Measurements from ENCODE around the gene ACVR2B.

ACVR2B gene

DNA sequence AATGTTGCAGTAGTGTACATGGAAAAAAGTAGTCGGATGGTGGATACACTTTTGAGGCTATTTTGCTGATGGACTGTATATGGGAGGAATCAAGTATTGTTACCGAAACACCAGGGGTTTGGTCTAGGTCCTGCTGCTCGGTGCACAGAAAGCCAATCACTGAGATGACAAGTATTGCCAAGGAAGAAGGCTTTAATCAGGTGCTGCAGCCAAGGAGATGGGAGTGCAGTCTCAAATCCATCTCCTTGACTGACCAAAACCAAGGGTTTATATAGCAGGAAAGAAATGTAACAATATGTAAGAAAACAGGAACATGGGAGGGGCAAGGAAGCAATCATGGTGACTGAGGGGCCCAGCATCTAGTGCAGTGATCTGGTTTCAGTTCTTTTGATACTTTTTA lies 2.8 kb upstream of the ACVR2B start:
- Histone ChIP-seq H3K4me1 (ENCODE audit: control extremely low read depth in 1 of 4, control insufficient read depth in 4 of 4, insufficient read depth in 4 of 4, low read length in 3 of 4) (peaks cover 6 to 25% (median 20%) of the 10 kb centered on the region in 4 experiments), H3K27me3 (replicated peaks in 2 of 5; ENCODE audit: control insufficient read depth in 4 of 5, insufficient read depth in 5 of 5, low read length in 4 of 5) (peaks cover 0 to 22% (median 6%) of the 10 kb centered on the region in 5 experiments), H3K27ac (ENCODE audit: insufficient read depth in 1 of 2, low read depth in 1 of 2, low read length in 2 of 2, poor library complexity in 1 of 2, severe bottlenecking in 2 of 2) (no peak overlapping the region), H3K36me3 (ENCODE audit: control insufficient read depth in 4 of 4, insufficient read depth in 4 of 4, low read length in 3 of 4) (no peaks in the 10 kb centered on the region), H3K9me3 (ENCODE audit: control extremely low read depth in 1 of 5, control insufficient read depth in 4 of 5, insufficient read depth in 2 of 5, low read depth in 1 of 5, low read length in 4 of 5) (peaks cover 0 to 7% (median 4%) of the 10 kb centered on the region in 5 experiments), H3K4me3 (ENCODE audit: control insufficient read depth in 1 of 7, extremely low read depth in 1 of 7, insufficient read depth in 4 of 7, low read depth in 2 of 7, low read length in 6 of 7) (no peak overlapping the region)
- POLR2A ChIA-PET = no interaction called here
- no peak for DNase-seq
- 100% methylated on average over 3 of the region's 3 CpGs for WGBS (ENCODE audit: insufficient coverage)
- CTCF ChIA-PET = interaction anchor here (1.1 kb wide), 1 partner anchor 104 kb away, joined by 4 read pairs; the partner anchor contains the start of gene XYLB

DNA sequence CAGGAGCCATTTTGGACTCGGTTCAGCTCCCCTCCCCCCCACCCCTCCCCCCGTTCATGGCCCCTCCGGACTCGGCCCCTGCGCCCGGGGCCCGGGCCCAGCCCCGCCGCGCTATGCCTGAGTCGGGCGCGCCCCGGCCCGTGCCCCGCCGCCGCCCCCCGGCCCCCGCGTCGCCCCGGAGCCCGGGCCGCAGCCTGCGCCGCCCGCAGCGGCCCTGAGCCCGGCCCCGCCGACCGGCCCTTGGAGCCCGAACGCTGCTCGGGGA lies 155 bp downstream of the ACVR2B start:
- ChIA-PET CTCF (no interaction called here), POLR2A (no interaction called here)
- DNase-seq = no peak
- peaks cover 6 to 28% (median 22%) of the 10 kb centered on the region in 4 experiments for H3K4me1 ChIP-seq (ENCODE audit: control extremely low read depth in 1 of 4, control insufficient read depth in 4 of 4, insufficient read depth in 4 of 4, low read length in 3 of 4)
- peaks cover 0 to 6% (median 2%) of the 10 kb centered on the region in 5 experiments for H3K9me3 ChIP-seq (ENCODE audit: control extremely low read depth in 1 of 5, control insufficient read depth in 4 of 5, insufficient read depth in 2 of 5, low read depth in 1 of 5, low read length in 4 of 5)
- peaks cover 0 to 28% (median 6%) of the 10 kb centered on the region in 5 experiments for H3K27me3 ChIP-seq (replicated peaks in 2 of 5; ENCODE audit: control insufficient read depth in 4 of 5, insufficient read depth in 5 of 5, low read length in 4 of 5)
- H3K27ac ChIP-seq (ENCODE audit: insufficient read depth in 1 of 2, low read depth in 1 of 2, low read length in 2 of 2, poor library complexity in 1 of 2, severe bottlenecking in 2 of 2) = peak overlapping the region in 1 of 2 experiments; percentile 49
- H3K4me3 ChIP-seq (ENCODE audit: control insufficient read depth in 1 of 7, extremely low read depth in 1 of 7, insufficient read depth in 4 of 7, low read depth in 2 of 7, low read length in 6 of 7) = peak overlapping the region; percentile 40 to 93 (median 77)
- H3K36me3 ChIP-seq (ENCODE audit: control insufficient read depth in 4 of 4, insufficient read depth in 4 of 4, low read length in 3 of 4) = no peaks in the 10 kb centered on the region
- WGBS (ENCODE audit: insufficient coverage) = 0% methylated on average over 3 of the region's 36 CpGs

DNA sequence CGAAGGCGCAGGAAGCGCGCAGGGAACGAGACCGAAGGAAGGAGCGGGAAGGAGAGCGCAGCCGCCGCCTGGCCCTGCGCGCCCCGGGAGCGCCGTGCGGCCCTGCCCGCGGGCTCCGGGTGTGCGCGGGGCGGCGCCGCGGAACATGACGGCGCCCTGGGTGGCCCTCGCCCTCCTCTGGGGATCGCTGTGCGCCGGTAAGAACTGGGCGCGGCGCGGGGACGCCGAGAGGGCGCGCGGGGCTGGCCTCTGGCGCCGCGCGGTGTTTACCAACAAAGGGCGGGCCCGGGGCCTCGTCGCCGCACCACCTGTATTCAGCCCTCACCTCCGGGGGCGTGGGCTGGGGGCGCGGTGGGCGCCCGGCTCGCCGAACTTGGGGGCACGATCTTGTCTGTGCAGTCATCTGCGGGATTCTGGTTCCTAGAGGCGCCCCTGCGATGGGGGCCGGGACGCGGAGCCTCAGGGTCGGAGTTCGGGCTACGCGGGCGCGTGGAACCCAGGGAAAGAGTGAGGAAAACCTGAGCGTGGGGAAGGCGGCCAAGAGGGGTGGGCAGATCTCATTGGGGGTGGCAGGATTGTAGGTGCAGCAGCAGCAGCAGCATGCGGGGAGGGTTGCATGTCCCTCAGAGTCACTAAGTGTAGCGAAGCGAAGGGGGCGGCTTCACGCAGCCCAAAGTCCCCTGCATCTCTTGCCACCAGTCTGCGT lies 641 bp downstream of the ACVR2B start:
- H3K27me3 ChIP-seq (replicated peaks in 2 of 5; ENCODE audit: control insufficient read depth in 4 of 5, insufficient read depth in 5 of 5, low read length in 4 of 5) = peaks cover 0 to 28% (median 6%) of the 10 kb centered on the region in 5 experiments
- peak in 2 of 3 donors; percentile 53 to 69 for DNase-seq
- peaks cover 6 to 28% (median 22%) of the 10 kb centered on the region in 4 experiments for H3K4me1 ChIP-seq (ENCODE audit: control extremely low read depth in 1 of 4, control insufficient read depth in 4 of 4, insufficient read depth in 4 of 4, low read length in 3 of 4)
- ChIA-PET POLR2A (no interaction called here), CTCF (interaction anchor here (0.9 to 2.5 kb wide), 3 partner anchors 26 to 111 kb away, joined by 4 to 8 read pairs (median 7); partner anchors contain the start of gene XYLB)
- 0% methylated on average over 45 of the region's 78 CpGs for WGBS (ENCODE audit: insufficient coverage)
- H3K36me3 ChIP-seq (ENCODE audit: control insufficient read depth in 4 of 4, insufficient read depth in 4 of 4, low read length in 3 of 4) = no peaks in the 10 kb centered on the region
- peak overlapping the region in 1 of 2 experiments; percentile 49 for H3K27ac ChIP-seq (ENCODE audit: insufficient read depth in 1 of 2, low read depth in 1 of 2, low read length in 2 of 2, poor library complexity in 1 of 2, severe bottlenecking in 2 of 2)
- peaks cover 0 to 6% (median 2%) of the 10 kb centered on the region in 5 experiments for H3K9me3 ChIP-seq (ENCODE audit: control extremely low read depth in 1 of 5, control insufficient read depth in 4 of 5, insufficient read depth in 2 of 5, low read depth in 1 of 5, low read length in 4 of 5)
- H3K4me3 ChIP-seq (ENCODE audit: control insufficient read depth in 1 of 7, extremely low read depth in 1 of 7, insufficient read depth in 4 of 7, low read depth in 2 of 7, low read length in 6 of 7) = peak overlapping the region; percentile 40 to 93 (median 77)

DNA sequence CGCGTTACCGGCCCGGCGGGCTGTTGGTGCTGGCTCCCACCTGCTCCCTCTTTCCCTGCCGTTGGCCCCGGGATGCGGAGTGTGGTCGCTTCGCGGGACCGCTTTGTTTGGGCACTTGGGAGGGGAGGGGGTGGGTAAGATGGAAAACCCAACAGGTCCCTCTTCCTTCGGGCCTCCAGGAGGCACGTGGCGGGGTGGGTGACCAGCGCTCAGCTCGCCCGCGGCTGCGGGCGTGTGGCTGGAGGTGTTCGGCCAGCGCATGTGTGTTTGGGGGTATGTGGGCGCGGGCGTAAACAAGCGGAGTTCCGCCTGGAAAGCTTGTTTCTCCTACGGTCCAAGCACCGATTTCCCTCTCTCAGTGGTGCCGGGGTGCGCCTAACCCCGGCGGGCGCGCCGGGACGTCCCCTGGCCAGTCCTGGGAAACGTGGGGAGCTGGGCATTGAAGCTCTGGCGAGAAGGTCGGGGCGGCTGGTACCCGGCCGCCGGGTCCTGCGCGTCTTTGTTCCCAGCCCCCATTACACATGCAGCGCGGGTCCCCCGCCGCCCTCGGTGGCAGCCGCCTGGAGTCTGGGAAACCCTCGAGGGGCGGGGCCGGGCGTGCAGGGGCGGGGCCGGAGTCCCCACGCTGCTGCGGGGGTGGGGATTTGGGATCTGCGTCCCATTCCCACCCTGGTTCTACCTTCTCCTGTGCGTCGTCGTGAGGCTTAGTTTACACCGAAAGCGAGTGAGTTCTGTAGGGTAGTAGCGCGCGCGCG lies 1.4 kb downstream of the ACVR2B start:
- CTCF ChIA-PET = interaction anchor here (0.9 to 2.5 kb wide), 3 partner anchors 25 to 111 kb away, joined by 4 to 8 read pairs (median 7); partner anchors contain the start of gene XYLB
- 0% methylated on average over 47 of the region's 72 CpGs for WGBS (ENCODE audit: insufficient coverage)
- POLR2A ChIA-PET = no interaction called here
- Histone ChIP-seq H3K9me3 (ENCODE audit: control extremely low read depth in 1 of 5, control insufficient read depth in 4 of 5, insufficient read depth in 2 of 5, low read depth in 1 of 5, low read length in 4 of 5) (peaks cover 0 to 6% (median 2%) of the 10 kb centered on the region in 5 experiments), H3K27ac (ENCODE audit: insufficient read depth in 1 of 2, low read depth in 1 of 2, low read length in 2 of 2, poor library complexity in 1 of 2, severe bottlenecking in 2 of 2) (no peak overlapping the region), H3K36me3 (ENCODE audit: control insufficient read depth in 4 of 4, insufficient read depth in 4 of 4, low read length in 3 of 4) (no peaks in the 10 kb centered on the region), H3K4me3 (ENCODE audit: control insufficient read depth in 1 of 7, extremely low read depth in 1 of 7, insufficient read depth in 4 of 7, low read depth in 2 of 7, low read length in 6 of 7) (peak overlapping the region; percentile 23 to 93 (median 77)), H3K27me3 (replicated peaks in 2 of 5; ENCODE audit: control insufficient read depth in 4 of 5, insufficient read depth in 5 of 5, low read length in 4 of 5) (peaks cover 0 to 28% (median 6%) of the 10 kb centered on the region in 5 experiments), H3K4me1 (ENCODE audit: control extremely low read depth in 1 of 4, control insufficient read depth in 4 of 4, insufficient read depth in 4 of 4, low read length in 3 of 4) (peaks cover 6 to 28% (median 22%) of the 10 kb centered on the region in 4 experiments)
- DNase-seq = peak in 2 of 3 donors; percentile 3 to 18

DNA sequence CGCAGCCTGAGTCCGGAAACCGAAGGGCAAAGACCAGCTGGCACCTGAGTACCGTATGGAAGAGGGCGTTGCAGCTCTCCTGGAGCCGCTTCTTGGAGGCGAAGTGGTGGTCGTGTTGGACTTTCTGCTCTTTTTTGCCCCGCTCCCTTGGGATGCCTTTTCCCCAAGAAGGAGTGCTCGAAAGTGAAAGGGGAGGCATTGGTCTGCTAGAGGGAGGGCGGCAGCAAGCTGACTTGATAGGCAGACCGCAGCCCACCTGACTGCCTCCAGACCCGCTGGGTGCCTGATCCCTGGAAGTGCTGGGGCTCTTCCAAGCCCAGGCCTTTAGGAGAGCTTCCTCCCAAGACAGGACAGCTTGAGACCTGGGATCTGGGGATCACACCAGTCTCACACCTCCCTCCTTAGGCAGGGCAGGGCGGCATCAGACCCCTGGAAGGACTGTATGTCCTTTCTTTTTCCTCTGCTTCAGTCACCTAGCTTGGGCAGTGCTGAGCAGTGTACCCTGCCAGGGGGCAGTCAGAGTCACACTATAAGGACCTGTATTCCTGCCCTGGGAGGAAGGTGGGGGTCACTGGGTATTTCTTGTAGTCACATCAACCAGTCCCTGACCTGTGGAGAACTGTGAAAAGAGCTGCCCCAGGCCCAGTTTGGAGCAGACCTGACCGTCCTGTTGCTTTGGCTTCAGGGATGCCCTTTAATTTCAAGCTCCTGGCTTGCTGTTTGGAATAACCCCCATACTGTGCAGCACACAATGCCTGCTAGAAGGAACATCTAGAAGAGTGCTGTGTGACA lies 2.1 kb downstream of the ACVR2B start:
- H3K9me3 ChIP-seq (ENCODE audit: control extremely low read depth in 1 of 5, control insufficient read depth in 4 of 5, insufficient read depth in 2 of 5, low read depth in 1 of 5, low read length in 4 of 5) = peaks cover 0 to 3% (median 0%) of the 10 kb centered on the region in 5 experiments
- H3K4me3 ChIP-seq (ENCODE audit: control insufficient read depth in 1 of 7, extremely low read depth in 1 of 7, insufficient read depth in 4 of 7, low read depth in 2 of 7, low read length in 6 of 7) = peak overlapping the region; percentile 23 to 93 (median 77)
- peak in 2 of 3 donors; percentile 48 to 59 for DNase-seq
- H3K4me1 ChIP-seq (ENCODE audit: control extremely low read depth in 1 of 4, control insufficient read depth in 4 of 4, insufficient read depth in 4 of 4, low read length in 3 of 4) = peaks cover 6 to 28% (median 22%) of the 10 kb centered on the region in 4 experiments
- WGBS (ENCODE audit: insufficient coverage) = 12% methylated on average over 14 of the region's 15 CpGs
- peaks cover 0 to 28% (median 6%) of the 10 kb centered on the region in 5 experiments for H3K27me3 ChIP-seq (replicated peaks in 2 of 5; ENCODE audit: control insufficient read depth in 4 of 5, insufficient read depth in 5 of 5, low read length in 4 of 5)
- H3K36me3 ChIP-seq (ENCODE audit: control insufficient read depth in 4 of 4, insufficient read depth in 4 of 4, low read length in 3 of 4) = no peaks in the 10 kb centered on the region
- ChIA-PET CTCF (interaction anchor here (0.9 to 2.5 kb wide), 4 partner anchors 24 to 112 kb away, joined by 3 to 8 read pairs (median 6); partner anchors contain the start of gene XYLB), POLR2A (no interaction called here)
- no peak overlapping the region for H3K27ac ChIP-seq (ENCODE audit: insufficient read depth in 1 of 2, low read depth in 1 of 2, low read length in 2 of 2, poor library complexity in 1 of 2, severe bottlenecking in 2 of 2)

DNA sequence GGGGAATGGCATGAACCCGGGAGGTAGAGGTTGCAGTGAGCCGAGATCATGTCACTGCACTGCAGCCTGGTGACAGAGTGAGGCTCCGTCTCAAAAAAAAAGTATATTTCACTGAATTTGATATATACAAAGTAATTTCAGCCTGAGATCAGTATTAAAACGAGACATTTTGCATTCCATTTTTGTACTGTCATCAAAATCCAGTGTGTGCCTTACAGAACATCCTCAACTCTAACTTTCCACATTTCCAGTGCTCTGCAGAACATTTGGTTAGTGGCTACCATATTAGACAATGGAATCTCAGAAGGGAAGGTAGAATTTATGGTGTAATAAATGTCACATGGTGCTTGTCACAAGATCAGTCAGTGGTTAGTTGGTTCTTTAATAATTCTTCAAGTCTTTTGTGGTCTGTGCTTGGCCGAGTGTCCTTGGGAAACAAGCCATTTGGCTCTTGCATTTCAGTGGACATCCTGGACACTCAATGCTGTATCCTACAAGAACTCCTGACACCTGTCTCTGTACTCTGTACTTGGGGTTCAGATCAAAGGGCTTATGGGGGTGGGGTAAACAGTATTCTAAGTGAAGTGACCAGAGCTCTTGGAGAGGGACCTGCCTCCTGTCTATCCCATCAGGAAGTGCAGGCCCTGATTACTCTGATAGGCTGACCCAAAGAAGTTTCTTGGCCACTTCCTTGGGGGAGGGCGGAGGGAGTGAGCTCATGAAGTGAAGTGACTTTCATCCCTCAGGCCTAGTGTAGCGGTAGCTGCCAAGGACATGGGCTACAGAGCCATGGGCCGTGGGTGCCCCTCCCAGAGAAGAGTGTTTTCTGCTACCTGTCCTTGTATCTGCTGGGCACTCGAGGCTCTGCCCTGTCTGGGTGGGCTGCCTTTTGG lies 3.7 kb downstream of the ACVR2B start:
- DNase-seq = no peak
- Histone ChIP-seq H3K27ac (ENCODE audit: insufficient read depth in 1 of 2, low read depth in 1 of 2, low read length in 2 of 2, poor library complexity in 1 of 2, severe bottlenecking in 2 of 2) (no peak overlapping the region), H3K36me3 (ENCODE audit: control insufficient read depth in 4 of 4, insufficient read depth in 4 of 4, low read length in 3 of 4) (no peaks in the 10 kb centered on the region), H3K4me3 (ENCODE audit: control insufficient read depth in 1 of 7, extremely low read depth in 1 of 7, insufficient read depth in 4 of 7, low read depth in 2 of 7, low read length in 6 of 7) (no peak overlapping the region), H3K9me3 (ENCODE audit: control extremely low read depth in 1 of 5, control insufficient read depth in 4 of 5, insufficient read depth in 2 of 5, low read depth in 1 of 5, low read length in 4 of 5) (no peaks in the 10 kb centered on the region), H3K27me3 (replicated peaks in 2 of 5; ENCODE audit: control insufficient read depth in 4 of 5, insufficient read depth in 5 of 5, low read length in 4 of 5) (peaks cover 0 to 26% (median 4%) of the 10 kb centered on the region in 5 experiments), H3K4me1 (ENCODE audit: control extremely low read depth in 1 of 4, control insufficient read depth in 4 of 4, insufficient read depth in 4 of 4, low read length in 3 of 4) (peaks cover 6 to 28% (median 22%) of the 10 kb centered on the region in 4 experiments)
- WGBS (ENCODE audit: insufficient coverage) = 97% methylated on average over 7 of the region's 9 CpGs
- ChIA-PET CTCF (interaction anchor here (1.0 to 1.7 kb wide), 3 partner anchors 22 to 96 kb away, joined by 3 to 7 read pairs (median 3); no protein-coding TSS in a partner anchor), POLR2A (no interaction called here)
